GM21381 (cell line): ENCODE results near the gene RNF212.
"Not testable (repeated sequence)": the region's sequence is repeated elsewhere in the genome, so short reads cannot be mapped to it uniquely, and the experiment has no call there.

Source experiments
- ATAC-seq: cut with Tn5 transposase; IDR thresholded peaks from one replicate; pipeline ENCODE4 v1.9.1; 2021; ENCODE audit warnings: mild to moderate bottlenecking, moderate library complexity; ENCODE audit not compliant: unreplicated experiment

Gene RNF212

GRCh38 chr4:1049591-1049905 is 63.8 kb downstream of the RNF212 start:
- no peak for ATAC-seq

- ATAC-seq = no peak
These were observed 64.4 kb downstream of the RNF212 start for GRCh38 chr4:1048773-1049590.

GRCh38 chr4:1047976-1048772 is 65.2 kb downstream of the RNF212 start:
- no peak for ATAC-seq

- no peak for ATAC-seq
These were observed 66.0 kb downstream of the RNF212 start for GRCh38 chr4:1047106-1047975.

GRCh38 chr4:1046581-1047011 is 66.8 kb downstream of the RNF212 start:
- ATAC-seq = not testable (repeated sequence)

- no peak for ATAC-seq
These were observed 67.7 kb downstream of the RNF212 start for GRCh38 chr4:1045595-1046201.

GRCh38 chr4:1045193-1045594 is 68.2 kb downstream of the RNF212 start:
- ATAC-seq = no peak

- ATAC-seq = no peak
These were observed 68.7 kb downstream of the RNF212 start for GRCh38 chr4:1044469-1045192.

GRCh38 chr4:1043651-1044468 is 69.5 kb downstream of the RNF212 start:
- no peak for ATAC-seq

GRCh38 chr4:1043162-1043561 is 70.2 kb downstream of the RNF212 start:
- no peak for ATAC-seq

GRCh38 chr4:1042352-1043055 is 70.9 kb downstream of the RNF212 start:
- no peak for ATAC-seq

GRCh38 chr4:1041936-1042330 is 71.4 kb downstream of the RNF212 start:
- ATAC-seq = no peak

- no peak for ATAC-seq
These were observed 72.0 kb downstream of the RNF212 start for GRCh38 chr4:1041147-1041935.

- ATAC-seq = no peak
These were observed 72.8 kb downstream of the RNF212 start for GRCh38 chr4:1040344-1041146.

- ATAC-seq = no peak
These were observed 73.6 kb downstream of the RNF212 start for GRCh38 chr4:1039493-1040343.

- ATAC-seq = no peak
These were observed 74.3 kb downstream of the RNF212 start for GRCh38 chr4:1038948-1039492.
